Spinal cord (tissue), 10 donors: ENCODE results near the gene SOWAHD. TPM values are rescaled to one million over a fixed set of nuclear protein-coding genes. Genes with fewer than 3 reads are reported as not detected.
A peak's percentile ranks its signal among the peaks of the same experiment; 100 is the strongest.
"Not testable (repeated sequence)": the region's sequence is repeated elsewhere in the genome, so short reads cannot be mapped to it uniquely, and the experiment has no call there.

ENCODE experiments used
- DNase-seq, 6 donors: peaks; one replicate each; pipeline versions ENCODE4 v3.0.0 to v3.0.0-alpha.2; 2013 to 2015; ENCODE audit warnings: low spot score in 6 of 6, low read depth in 4 of 6
- H3K27ac ChIP-seq: one replicate; pipeline ENCODE4 v1.5.1; 2013; ENCODE audit warnings: low read depth, low read length, control low read depth
- H3K27me3 ChIP-seq: one replicate; pipeline ENCODE4 v1.6.1; 2013; ENCODE audit warnings: low read length; ENCODE audit not compliant: control insufficient read depth, insufficient read depth
- H3K36me3 ChIP-seq: one replicate; pipeline ENCODE4 v1.6.1; 2013; ENCODE audit warnings: low read length; ENCODE audit not compliant: control insufficient read depth, insufficient read depth
- H3K4me1 ChIP-seq: one replicate; pipeline ENCODE4 v1.6.1; 2013; ENCODE audit warnings: low read length; ENCODE audit not compliant: control insufficient read depth, insufficient read depth
- H3K4me3 ChIP-seq: one replicate; pipeline ENCODE4 v1.5.1; 2013; ENCODE audit warnings: low read depth, low read length, control low read depth
- H3K9me3 ChIP-seq: one replicate; pipeline ENCODE4 v1.6.1; 2013; ENCODE audit warnings: low read length; ENCODE audit not compliant: control insufficient read depth, insufficient read depth
- WGBS: methylation state at CpG from one replicate; pipeline ENCODE4 v1.1.5; 2013; ENCODE audit warnings: missing lambda C conversion rate; ENCODE audit not compliant: insufficient coverage; 5-methylcytosine and 5-hydroxymethylcytosine counted together
- polyA plus RNA-seq, 2 donors: library from polyadenylated mRNA; unstranded; fragments of 120-200 nt; gene quantifications; one replicate each; pipeline ENCODE4 v1.2.1, GENCODE V29; 2013; ENCODE audit not compliant: insufficient read length in 2 of 2
- total RNA-seq, 2 donors: library from RNA; depleted of rRNA in 1 of 2; stranded (reverse); fragments of 120-200 nt in 1 of 2; fragments of >200 nt in 1 of 2; gene quantifications; one replicate each; pipeline versions ENCODE4 v1.2.3 to v1.2.4, GENCODE V29; 2013 to 2014
- donor health status: healthy.

Gene SOWAHD
- total and polyA plus RNA-seq, 4 donors, result 0.50 to 1.7 (median 0.97) TPM

DNA sequence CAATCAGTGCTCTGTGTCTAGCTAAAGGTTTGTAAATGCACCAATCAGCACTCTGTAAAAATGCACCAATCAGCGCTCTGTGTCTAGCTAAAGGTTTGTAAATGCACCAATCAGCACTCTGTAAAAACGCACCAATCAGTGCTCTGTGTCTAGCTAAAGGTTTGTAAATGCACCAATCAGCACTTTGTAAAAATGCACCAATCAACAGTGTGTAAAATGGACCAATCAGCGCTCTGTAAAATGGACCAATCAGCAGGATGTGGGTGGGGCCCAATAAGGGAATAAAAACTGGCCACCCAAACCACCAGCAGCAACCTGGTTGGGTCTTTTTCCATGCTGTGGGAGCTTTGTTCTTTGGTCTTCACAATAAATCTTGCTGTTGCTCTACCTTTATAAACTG is 11.0 kb downstream of the SOWAHD start:
- H3K4me3 ChIP-seq, H3K9me3 ChIP-seq, H3K36me3 ChIP-seq, H3K4me1 ChIP-seq, H3K27me3 ChIP-seq, DNase-seq, H3K27ac ChIP-seq: not testable (repeated sequence)
- no CpG with 5 or more reads among the region's 3 CpGs for WGBS

DNA sequence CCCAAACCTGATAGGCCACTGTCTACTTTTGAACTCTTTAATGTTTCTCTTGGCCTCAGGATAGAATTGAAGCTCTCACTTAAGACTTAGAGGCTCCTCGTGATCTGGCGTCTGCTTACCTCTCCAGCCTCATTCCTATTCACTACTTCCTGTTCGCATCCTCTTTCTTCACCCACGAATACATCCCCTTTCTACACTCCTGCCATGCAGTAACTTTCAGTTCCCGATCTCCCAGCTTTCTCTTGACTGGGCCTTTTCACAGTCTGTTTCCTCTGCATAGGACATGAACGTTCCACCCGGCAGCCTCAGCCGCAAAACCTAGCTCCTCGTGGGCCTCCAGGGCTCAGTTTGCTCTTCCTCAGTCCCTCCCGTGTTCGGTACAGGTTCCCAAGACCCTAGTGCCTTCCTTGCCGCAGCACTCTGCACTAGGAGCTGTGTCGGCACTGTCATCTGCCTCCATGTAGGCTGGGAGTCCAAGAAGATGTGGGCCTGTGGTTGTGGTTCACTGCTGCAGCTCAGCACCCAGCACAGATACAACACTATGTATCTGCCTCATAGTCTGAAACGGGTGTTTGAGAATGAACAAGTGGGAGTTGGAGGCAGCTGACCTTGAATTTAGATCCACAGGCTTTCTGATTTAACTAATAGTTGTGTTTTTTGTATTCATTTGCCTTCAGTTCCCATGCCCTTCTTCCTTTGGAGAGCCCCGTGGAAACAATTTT is 17.3 kb downstream of the SOWAHD start:
- Histone ChIP-seq H3K4me1 (no peaks in the 10 kb centered on the region), H3K9me3 (no peaks in the 10 kb centered on the region), H3K27me3 (no peaks in the 10 kb centered on the region), H3K4me3 (no peak overlapping the region), H3K36me3 (peaks cover 2% of the 10 kb centered on the region), H3K27ac (no peak overlapping the region)
- DNase-seq, result no peak
- 79% methylated on average over 13 of the region's 15 CpGs for WGBS

DNA sequence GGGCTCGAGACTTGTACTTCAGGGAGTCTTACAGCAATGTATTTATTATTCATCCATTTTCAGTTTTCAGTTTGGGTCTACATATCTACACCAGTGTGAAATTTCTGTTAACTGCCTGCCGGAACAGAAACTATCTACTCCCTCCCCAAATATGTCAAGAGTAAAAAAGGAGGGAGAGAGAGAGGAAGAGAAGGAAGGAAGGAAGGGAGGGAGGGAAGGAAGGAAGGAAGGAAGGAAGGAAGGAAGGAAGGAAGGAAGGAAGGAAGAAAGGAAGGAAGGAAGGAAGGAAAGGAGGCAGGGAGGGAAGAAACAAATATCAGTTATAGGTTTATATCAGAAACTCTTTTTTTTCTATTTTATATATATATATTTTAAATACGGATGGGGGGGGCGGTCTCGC is 20.4 kb downstream of the SOWAHD start:
- Histone ChIP-seq H3K27ac (no peak overlapping the region), H3K4me3 (no peak overlapping the region), H3K4me1 (no peaks in the 10 kb centered on the region), H3K36me3 (peaks cover 6% of the 10 kb centered on the region), H3K9me3 (no peaks in the 10 kb centered on the region), H3K27me3 (no peaks in the 10 kb centered on the region)
- WGBS, result no CpG with 5 or more reads among the region's 5 CpGs
- DNase-seq, result no peak

DNA sequence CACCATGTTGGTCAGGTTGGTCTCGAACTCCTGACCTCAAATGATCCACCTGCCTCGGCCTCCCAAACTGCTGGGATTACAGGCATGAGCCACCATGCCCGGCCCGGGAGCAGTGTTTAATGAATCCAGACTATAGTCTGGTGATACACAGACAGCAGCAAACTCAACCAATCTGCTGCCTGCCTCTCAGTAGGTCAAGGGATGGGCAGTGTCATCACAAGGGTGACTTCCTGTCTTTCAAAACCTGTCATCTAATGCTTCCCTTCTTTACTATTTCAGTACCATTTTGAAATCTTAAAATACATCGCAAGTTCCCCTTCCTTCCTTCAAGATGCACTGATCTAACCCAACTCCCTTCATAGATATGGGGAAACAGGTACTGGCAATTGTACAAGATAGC is 24.6 kb downstream of the SOWAHD start:
- Histone ChIP-seq H3K4me3 (no peak overlapping the region), H3K27me3 (no peaks in the 10 kb centered on the region), H3K4me1 (no peaks in the 10 kb centered on the region), H3K36me3 (peaks cover 11% of the 10 kb centered on the region), H3K27ac (no peak overlapping the region), H3K9me3 (no peaks in the 10 kb centered on the region)
- no peak for DNase-seq
- 80% methylated on average over 2 of the region's 5 CpGs for WGBS

DNA sequence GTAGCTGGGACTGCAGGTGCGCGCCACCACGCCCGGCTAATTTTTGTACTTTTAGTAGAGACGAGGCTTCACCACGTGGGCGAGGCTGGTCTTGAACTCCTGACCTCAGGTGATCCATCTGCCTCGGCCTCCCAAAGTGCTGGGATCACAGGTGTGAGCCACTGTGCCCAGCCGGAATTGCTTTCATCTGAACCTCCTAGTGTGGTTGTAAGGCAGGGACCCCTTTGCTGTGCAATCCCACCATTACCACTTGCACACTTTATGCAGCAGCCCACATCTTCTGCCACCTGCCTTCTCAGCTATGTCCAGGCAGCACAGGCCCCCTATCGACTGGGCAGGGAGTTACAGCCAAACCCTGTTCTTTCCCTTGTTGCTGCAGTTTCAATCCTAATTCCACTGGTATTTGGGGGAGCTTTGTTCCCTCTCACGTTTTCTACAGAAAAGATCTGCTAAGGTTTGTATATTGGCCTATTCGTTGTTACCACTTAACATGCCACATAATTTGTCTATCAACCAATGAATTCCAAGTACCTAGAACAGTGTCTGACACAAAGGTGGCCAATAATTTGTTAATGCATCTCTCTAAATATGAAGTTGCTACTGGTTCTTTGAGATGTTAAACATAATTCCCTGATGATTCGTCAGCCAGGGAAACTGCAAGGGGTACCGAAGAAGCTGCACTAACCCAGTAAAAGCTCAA is 26.5 kb downstream of the SOWAHD start:
- 90% methylated on average over 10 of the region's 14 CpGs for WGBS
- no peak overlapping the region for H3K4me3 ChIP-seq
- no peaks in the 10 kb centered on the region for H3K9me3 ChIP-seq
- no peaks in the 10 kb centered on the region for H3K27me3 ChIP-seq
- DNase-seq, result no peak
- peaks cover 2% of the 10 kb centered on the region for H3K4me1 ChIP-seq
- no peak overlapping the region for H3K27ac ChIP-seq
- peaks cover 18% of the 10 kb centered on the region for H3K36me3 ChIP-seq

DNA sequence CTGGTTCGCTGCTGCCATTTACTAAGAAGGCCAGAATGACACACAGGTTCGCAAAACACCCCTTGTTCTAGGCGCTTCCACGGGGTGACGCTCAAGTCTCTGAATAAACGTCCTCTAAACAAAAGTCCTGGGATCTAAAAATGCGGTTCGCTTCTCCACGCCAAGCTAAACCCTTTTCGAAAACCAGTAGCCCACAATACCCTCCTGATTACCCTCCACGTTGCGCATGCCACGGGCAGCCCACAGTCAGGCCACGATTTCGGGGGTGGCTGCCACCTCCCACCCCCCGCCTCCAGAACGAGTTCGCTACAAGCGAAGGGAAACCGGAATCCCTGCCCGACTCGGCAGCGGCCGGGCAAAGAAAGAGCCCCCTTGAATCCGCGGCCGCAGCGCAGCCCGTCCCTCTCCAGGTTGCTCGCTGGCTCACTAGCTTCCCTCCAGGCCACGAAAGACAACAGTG is 32.6 kb downstream of the SOWAHD start:
- peak overlapping the region; percentile 98 for H3K27ac ChIP-seq
- H3K9me3 ChIP-seq, result no peaks in the 10 kb centered on the region
- H3K36me3 ChIP-seq, result peaks cover 6% of the 10 kb centered on the region
- peak in 4 of 6 donors; percentile 4 to 75 (median 29) for DNase-seq
- 29% methylated on average over 24 of the region's 31 CpGs for WGBS
- no peaks in the 10 kb centered on the region for H3K27me3 ChIP-seq
- H3K4me1 ChIP-seq, result peaks cover 7% of the 10 kb centered on the region
- peak overlapping the region; percentile 80 for H3K4me3 ChIP-seq

DNA sequence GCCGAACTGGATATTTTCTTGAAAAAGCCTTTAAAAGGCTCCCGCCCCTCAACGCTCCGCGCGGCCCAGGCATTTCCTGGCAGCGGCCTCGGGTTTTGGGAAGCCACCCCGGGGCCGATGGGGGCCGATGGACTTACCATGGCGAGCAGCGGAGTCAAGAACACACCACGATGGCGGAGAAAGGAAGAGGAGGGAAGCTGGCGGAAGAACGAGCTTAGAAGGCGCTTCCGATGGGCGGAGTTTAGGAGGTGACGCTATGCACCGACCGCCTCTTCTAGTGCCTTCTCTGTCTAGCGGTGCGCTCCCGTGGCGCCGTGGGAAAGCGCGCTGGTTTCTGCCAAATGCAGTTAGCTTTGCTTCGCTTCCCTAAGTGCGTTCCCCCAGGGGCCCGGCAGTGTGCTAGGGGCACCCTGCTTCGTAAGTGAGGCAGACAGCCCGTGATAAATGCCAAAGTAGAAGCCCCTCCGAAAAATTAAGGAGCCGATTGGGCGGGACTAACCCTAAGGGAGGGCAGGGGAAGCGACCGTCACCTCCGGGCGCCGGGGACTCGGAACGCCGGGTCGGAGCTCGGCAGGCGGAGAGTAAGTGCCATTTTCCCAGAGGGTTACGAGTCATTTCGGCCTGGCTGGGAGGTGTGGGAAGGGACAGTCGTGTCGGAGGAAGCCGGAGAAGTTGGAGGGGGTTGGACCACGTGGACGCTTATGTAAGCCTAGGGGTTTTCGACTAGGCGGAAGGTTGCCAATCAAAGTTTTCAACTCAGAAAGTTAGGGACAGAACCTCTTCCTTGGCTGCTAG is 33.2 kb downstream of the SOWAHD start, which contains the start of gene RPL39:
RPL39 (minus strand) TSS at position 194 of the 795 bp plus-strand sequence; CDS start at position 140, 54 bp downstream.
- DNase-seq, result peak; percentile 70 to 96 (median 75)
- Histone ChIP-seq H3K27ac (peak within 1 kb of the TSS; percentile 98), H3K4me3 (peak within 1 kb of the TSS; percentile 80), H3K36me3 (peaks cover 6% of the 10 kb centered on the region), H3K9me3 (no peaks in the 10 kb centered on the region), H3K27me3 (no peaks in the 10 kb centered on the region), H3K4me1 (peaks cover 7% of the 10 kb centered on the region)
- WGBS, result 21% methylated on average over 57 of the region's 58 CpGs

DNA sequence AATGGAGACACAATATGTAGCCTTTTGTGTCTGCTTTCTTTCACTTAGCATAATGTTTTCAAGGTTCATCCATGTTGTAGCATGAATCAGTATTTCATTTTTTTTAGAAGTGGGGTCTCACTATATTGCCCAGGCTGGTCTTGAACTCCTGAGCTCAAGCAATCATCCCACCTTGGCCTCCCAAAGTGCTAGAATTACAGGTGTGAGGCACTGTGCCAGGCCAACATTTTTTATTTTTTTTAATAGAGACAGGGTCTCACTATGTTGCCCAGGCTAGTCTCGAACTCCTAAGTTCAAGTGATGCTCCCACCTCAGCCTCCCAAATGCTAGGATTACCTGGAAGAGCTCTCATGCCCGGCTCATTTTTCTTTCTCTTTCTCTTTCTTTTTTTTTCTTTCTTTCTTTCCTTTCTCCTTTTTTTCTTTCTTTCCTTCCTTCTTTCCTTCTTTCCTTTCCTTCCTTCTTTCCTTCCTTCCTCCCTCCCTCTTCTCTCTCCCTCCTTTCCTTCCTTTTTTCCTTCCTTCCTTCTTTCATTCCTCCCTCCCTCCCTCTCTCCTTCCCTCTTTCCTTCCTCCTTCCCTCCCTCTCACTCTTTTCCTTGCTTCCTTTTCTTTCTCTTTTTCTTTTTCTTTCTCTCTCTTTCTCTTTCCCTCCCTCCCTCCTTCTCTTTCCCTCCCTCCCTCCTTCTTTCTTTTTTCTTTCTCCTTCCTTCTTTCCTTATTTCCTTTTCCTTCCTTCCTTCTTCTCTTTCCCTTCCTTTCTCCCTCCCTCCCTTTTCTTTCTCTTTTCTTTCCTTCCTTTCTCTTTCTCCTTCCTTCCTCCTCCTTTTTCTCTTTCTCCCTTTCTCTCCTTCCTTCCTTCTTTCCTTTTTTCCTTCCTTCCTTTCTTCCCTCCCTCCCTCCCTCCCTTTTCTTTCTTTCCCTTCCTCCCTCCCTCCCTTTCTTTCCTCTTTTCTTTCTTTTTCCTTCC is 43.1 kb downstream of the SOWAHD start:
- Histone ChIP-seq H3K4me3 (no peak overlapping the region), H3K27ac (no peak overlapping the region), H3K4me1 (no peaks in the 10 kb centered on the region), H3K36me3 (no peaks in the 10 kb centered on the region), H3K9me3 (no peaks in the 10 kb centered on the region), H3K27me3 (no peaks in the 10 kb centered on the region)
- WGBS, result 65% methylated on average over 2 of the region's 2 CpGs
- no peak for DNase-seq

DNA sequence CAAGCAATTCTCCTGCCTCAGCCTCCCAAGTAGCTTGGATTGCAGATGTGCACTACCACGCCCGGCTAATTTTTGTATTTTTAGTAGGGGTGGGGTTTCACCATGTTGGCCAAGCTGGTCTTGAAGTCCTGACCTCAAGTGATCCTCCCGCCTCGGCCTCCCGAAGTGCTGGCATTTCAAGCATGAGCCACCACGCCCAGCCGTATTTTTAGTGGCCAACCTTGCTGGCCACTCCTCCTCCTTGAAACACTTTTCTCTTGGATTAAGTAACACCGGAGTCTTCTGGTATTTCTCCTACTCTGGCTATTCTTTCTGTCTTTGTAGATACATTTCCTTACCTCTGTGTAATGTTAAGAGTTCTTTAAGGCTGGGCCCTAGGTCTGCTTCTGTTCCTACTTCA is 44.2 kb downstream of the SOWAHD start:
- no peaks in the 10 kb centered on the region for H3K9me3 ChIP-seq
- 92% methylated on average over 5 of the region's 8 CpGs for WGBS
- no peaks in the 10 kb centered on the region for H3K27me3 ChIP-seq
- H3K4me3 ChIP-seq, result no peak overlapping the region
- no peaks in the 10 kb centered on the region for H3K4me1 ChIP-seq
- H3K27ac ChIP-seq, result no peak overlapping the region
- DNase-seq, result no peak
- no peaks in the 10 kb centered on the region for H3K36me3 ChIP-seq
